ENCODE data around the gene SP6.

DNA sequence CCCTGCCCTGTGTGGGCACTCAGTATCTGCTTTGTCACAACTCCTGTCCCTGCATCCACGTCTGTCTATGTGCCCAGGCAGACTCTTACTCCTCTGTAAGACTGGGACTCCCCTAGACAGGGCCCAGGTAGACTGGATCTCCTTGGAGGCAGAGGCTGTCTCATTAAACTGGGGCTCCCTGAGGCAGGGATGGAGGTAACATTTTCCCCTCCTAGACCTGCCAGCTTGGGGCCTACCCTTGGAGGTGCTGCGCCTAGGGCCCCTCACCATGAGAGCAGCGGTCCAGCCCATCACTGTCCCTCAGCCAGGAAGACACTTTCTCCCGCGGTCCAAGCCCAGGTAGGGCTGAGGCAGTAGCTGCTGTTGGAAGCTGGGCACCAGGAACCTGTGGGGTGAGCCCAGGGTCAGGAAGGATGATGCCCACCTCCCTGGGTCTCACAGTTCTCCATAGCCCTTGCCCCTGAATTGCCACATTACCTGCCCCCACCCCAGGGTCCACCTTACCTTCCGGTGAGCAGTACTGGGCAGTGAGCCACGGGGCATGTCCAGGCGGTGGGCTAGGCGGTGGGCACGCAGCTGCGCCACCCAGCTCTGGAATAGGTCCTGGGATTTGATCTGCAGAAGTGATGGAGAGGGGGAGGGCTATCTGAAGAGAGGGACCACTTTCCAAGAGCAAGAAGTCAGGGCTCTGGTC is 32.8 kb downstream of the SP6 start:
- TF ChIP-seq CTCF (IDR thresholded peaks at IDR 0.05; ENCODE audit: control extremely low read depth in 1 of 3, insufficient read depth in 1 of 3, low read depth in 1 of 3, low read length in 3 of 3) (no peak), POLR2AphosphoS5 (IDR thresholded peaks at IDR 0.05; ENCODE audit: low read depth, low read length) (no peak), TEAD4 (IDR thresholded peaks at IDR 0.05; ENCODE audit: low read depth, low read length) (no peak), EZH2 (IDR thresholded peaks at IDR 0.05; ENCODE audit: low read depth, low read length, severe bottlenecking) (no peak), BACH1 (IDR thresholded peaks at IDR 0.05; ENCODE audit: low read length) (no peak), POLR2A (IDR thresholded peaks at IDR 0.05; ENCODE audit: control extremely low read depth in 1 of 2, low read depth in 2 of 2, low read length in 2 of 2) (no peak), RFX5 (IDR thresholded peaks at IDR 0.05; ENCODE audit: borderline replicate concordance, low read depth, low read length) (no peak), SIRT6 (IDR thresholded peaks at IDR 0.05; ENCODE audit: low read length) (no peak), CBX5 (IDR thresholded peaks at IDR 0.05; ENCODE audit: low read depth, low read length) (no peak), SUZ12 (IDR thresholded peaks at IDR 0.05; ENCODE audit: low read length) (no peak)

Measured in H1 (cell line).